Dedifferentiated amniotic fluid mesenchymal stem cell (primary cell): ENCODE results near the gene GJA1.

Experiments
- DNase-seq: peaks from one replicate; pipeline ENCODE4 v3.0.0-alpha.2; 2016; ENCODE audit errors: extremely low spot score

Gene GJA1

GRCh38 chr6:121482751-121483150 lies 47.3 kb downstream of the GJA1 start:
- no peak for DNase-seq

GRCh38 chr6:121485359-121485811 lies 49.9 kb downstream of the GJA1 start:
- no peak for DNase-seq

DNA sequence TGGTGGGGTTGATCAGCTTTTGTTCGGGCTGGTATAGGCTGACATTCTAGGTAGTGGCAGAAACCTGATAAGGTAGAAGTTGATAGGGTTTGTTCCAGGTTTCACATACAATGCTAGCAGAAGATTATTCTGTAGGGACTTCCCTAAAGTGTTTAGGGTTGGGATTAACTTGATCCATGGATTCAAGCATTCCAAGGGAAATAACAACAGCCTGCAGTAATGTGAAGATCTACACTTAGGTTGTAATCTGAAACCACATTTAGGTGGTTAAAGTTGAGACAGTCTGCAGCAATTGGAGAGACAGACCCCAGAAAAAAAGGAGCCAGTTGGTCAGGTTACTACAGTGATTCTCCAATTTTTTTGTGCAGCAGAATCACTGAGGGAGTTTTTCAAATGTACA lies 56.1 kb downstream of the GJA1 start:
- no peak for DNase-seq

DNA sequence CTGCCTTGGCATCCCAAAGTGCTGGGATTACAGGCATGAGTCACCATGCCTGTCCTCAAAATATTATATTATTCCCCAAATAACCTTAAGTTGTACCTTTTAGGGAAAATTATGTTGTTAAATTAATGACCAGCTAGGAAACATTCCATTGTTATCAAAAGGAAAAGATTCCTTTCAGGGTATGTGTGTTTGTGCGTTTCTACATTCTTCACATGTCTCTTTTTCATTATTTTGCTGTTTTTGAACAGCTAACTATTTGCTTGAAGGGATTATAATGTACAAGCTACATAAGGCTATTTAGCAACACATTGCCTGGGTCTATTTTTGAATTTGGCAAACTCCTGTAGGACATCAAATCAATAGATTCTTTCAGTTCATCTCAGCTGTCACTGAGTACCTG lies 57.1 kb downstream of the GJA1 start:
- no peak for DNase-seq

- DNase-seq = no peak
Measured at GRCh38 chr6:121497970-121498375, 62.5 kb downstream of the GJA1 start.

DNA sequence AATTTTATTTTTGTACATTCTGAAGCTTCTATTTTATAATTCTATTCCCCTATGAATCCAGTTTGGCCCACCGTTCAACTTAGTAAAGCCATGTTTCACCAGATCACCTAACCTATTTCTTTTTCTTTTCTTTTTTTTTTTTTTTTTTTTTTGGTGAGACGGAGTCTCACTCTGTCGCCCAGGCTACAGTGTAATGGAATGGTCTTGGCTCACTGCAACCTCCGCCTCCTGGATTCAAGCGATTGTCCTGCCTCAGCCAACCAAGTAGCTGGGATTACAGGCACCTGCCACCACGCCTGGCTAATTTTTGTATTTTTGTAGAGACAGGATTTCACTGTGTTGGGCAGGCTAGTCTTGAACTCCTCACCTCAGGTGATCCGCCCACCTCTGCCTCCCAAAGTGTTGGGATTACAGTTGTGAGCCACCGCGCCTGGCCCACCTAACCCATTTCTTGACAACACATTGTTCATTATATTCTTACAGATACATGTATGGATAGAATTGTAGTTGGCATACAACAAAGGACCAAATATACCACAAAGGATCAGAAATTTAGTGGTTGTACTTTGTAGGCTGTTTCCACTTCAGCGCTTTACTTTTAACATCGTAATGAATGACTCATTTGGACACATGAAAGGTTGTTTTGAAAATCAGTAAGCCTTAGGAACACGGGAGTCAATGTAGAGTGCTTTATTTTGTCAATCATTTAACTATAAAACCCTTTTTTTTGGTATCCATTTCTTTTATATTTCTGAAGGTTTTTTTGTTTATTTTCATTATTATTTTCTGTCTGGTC lies 63.2 kb downstream of the GJA1 start:
- DNase-seq = no peak
